ENCODE data around the gene IKZF3. TPM values are rescaled to one million over a fixed set of nuclear protein-coding genes. Genes with fewer than 3 reads are reported as not detected.
"Not testable (repeated sequence)": the region's sequence is repeated elsewhere in the genome, so short reads cannot be mapped to it uniquely, and the experiment has no call there.

Gene IKZF3
- total RNA-seq, 1 experiment from 2014 or later, result not detected

DNA sequence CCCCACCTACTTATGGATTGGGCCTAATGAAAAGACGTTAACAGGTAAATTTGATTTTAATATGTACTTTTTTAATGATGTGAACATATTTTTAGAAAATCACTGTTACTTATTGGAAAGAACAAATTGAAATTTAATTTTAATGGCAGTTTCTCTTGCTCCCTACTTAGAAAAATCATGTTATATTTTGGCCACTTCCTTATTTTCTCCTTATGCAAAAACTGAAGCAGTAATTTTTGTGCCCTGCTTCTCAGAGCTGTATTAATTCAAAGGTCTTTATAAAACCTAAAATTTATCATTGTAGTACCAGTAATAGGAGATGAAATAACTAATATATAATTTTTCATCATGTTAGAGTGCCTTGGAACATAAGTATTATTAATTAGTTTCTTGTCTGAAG is 6.7 kb upstream of the IKZF3 start:
- no peak overlapping the region for H3K4me3 ChIP-seq

DNA sequence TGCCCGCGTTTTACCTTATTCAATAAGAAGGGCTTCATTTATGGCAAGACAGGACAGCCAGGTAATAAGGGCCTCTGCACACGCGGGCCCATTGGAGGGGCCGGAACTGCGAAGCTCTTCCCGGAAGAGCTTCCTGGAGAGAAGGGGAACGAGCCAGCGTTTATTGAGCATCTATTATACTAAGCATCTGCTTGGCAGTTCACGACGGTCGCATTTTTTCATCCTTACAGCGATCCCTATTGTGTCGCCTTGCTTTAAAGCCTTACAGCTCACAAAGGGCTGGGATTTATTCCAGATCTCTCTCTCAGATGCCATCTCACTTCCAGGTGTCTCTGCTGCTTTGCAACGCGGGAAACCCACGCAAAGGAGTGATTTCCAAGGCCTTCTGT is 4.4 kb upstream of the IKZF3 start:
- Histone ChIP-seq H3K27me3 (replicated peaks) (peaks cover 46% of the 10 kb centered on the region), H3K4me3 (no peak overlapping the region), H3K4me1 (replicated peaks) (peaks cover 4% of the 10 kb centered on the region; the same call in 1 of the 2 replicates), H3K27ac (no peak overlapping the region), H3K36me3 (no peaks in the 10 kb centered on the region), H3K9me3 (replicated peaks) (no peaks in the 10 kb centered on the region)
- DNase-seq (ENCODE audit: low read depth in 1 of 2, low spot score in 2 of 2), result no peak

More for the DNA sequence above, 6.7 kb upstream of the IKZF3 start:
- peaks cover 25% of the 10 kb centered on the region; the same call in 1 of the 2 replicates for H3K27me3 ChIP-seq (replicated peaks)
- H3K36me3 ChIP-seq, result no peaks in the 10 kb centered on the region
- no peaks in the 10 kb centered on the region for H3K4me1 ChIP-seq (replicated peaks)
- DNase-seq (ENCODE audit: low read depth in 1 of 2, low spot score in 2 of 2), result no peak
- H3K27ac ChIP-seq, result no peak overlapping the region
- H3K9me3 ChIP-seq (replicated peaks), result no peaks in the 10 kb centered on the region

DNA sequence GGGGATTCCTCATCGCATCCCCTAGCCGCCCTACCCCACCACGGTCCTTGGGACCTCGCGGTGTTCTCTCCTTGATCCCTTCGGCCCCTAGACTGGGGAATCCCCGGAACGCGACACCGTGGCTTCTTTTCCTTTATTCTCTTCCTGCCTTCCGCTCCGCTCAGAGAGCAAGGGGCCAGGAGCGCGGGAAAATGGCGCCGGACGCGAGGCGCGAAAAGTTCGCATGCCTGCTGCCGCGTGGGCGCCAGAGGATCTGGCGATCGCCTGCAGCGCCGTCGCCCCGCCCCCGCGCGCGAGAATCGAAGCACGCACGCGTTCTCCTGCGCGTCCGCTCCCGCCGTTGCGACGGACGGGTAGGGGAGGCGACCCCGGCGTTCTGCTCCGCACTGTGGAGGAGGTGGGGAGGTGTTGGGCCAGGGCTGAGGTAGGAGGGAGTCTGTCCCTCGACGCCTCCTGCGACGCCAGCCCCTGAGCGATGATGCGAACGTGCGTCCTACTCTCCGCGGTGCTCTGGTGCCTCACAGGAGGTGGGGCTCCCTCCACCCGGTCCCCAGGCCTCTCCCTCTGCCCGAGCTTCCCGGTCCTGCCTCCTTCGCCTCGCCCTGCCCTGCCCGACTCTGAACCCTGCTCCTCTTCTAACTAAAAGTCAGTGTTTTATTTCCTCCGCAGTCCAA is 3.9 kb upstream of the IKZF3 start, which contains the start of gene ZPBP2:
ZPBP2 (plus strand) TSS at position 323 of the 674 bp plus-strand sequence; CDS start at position 476, 153 bp downstream.
- no peaks in the 10 kb centered on the region for H3K36me3 ChIP-seq
- no peak within 1 kb of the TSS for H3K4me3 ChIP-seq
- H3K4me1 ChIP-seq (replicated peaks), result peaks cover 4% of the 10 kb centered on the region; the same call in 1 of the 2 replicates
- H3K9me3 ChIP-seq (replicated peaks), result no peaks in the 10 kb centered on the region
- H3K27ac ChIP-seq, result no peak within 1 kb of the TSS
- no peak for DNase-seq (ENCODE audit: low read depth in 1 of 2, low spot score in 2 of 2)
- peaks cover 47% of the 10 kb centered on the region for H3K27me3 ChIP-seq (replicated peaks)

DNA sequence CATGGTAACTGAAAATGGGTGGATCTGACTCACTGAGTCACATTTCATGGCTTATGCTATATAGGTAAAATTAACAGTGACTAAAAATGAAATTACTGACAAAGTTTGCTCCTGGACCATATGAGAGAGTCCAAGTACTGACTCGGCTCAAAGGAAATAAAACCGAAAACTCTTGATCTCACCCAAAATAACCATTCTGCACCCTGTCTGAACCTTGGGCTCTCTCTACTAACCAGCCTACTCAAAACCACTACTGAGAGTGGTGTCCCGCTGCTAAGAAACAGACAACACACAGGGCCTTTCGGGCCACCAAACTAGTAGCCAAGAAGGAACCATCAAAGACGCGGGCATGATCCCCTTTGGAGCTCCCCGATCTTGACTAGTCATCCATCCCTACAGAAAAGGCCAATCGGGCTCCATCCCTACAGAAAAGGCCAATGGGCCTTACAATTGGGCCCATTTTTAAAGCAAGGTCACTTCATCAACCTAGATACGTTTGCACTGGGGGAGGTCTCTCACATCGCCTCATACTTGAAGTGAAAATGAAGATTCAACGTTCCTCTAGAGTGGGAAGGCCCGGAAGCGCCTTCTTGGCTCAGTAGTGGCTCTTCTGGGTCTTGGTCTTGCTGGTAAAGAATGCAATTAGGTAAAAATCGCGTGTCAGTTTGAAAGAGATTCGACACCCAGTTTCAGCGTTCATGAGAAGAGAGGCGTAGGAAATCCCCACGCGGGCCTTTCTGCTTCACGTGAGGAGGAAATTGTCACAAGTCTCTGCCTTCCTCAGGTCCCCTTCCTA is 3.2 kb upstream of the IKZF3 start:
- H3K27me3 ChIP-seq (replicated peaks), result peaks cover 48% of the 10 kb centered on the region
- H3K4me1 ChIP-seq (replicated peaks), result peaks cover 4% of the 10 kb centered on the region; the same call in 1 of the 2 replicates
- H3K9me3 ChIP-seq (replicated peaks), result no peaks in the 10 kb centered on the region
- H3K27ac ChIP-seq, result no peak overlapping the region
- H3K4me3 ChIP-seq, result no peak overlapping the region
- H3K36me3 ChIP-seq, result no peaks in the 10 kb centered on the region
- no peak for DNase-seq (ENCODE audit: low read depth in 1 of 2, low spot score in 2 of 2)

DNA sequence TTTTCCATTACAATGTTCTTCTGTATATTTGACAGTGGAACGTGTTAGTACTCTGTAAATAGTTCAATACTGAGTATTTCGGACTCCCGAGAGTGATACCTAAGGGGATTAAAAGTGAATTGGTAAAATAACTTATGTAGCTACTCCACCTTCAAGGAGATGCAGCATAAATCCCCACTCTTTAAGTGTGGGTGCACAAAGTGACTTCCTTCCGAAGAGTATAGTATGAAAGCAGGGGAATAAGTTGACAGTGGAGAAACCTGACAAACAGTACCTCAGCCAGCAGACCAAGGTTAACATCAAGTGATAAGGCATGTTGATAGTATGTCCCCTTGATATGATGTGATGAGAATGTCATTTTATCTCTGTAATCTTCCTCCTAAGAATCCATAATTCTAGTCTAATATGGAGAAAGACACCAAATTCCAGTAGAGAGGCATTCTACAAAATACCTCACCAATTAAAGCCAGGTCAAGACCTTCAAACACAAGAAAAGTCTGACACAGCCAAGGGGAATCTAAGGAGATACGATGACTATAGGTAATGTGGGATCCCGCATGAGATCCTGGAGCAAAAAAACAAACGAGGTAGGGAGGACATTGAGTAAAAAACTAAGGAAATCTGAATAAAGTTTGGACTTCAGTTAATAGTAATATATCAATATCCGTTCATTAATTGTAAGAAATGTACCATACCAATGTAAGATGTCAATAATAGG is 2.1 kb upstream of the IKZF3 start:
- Histone ChIP-seq H3K27me3 (replicated peaks) (peaks cover 59% of the 10 kb centered on the region), H3K4me3 (no peak overlapping the region)

DNA sequence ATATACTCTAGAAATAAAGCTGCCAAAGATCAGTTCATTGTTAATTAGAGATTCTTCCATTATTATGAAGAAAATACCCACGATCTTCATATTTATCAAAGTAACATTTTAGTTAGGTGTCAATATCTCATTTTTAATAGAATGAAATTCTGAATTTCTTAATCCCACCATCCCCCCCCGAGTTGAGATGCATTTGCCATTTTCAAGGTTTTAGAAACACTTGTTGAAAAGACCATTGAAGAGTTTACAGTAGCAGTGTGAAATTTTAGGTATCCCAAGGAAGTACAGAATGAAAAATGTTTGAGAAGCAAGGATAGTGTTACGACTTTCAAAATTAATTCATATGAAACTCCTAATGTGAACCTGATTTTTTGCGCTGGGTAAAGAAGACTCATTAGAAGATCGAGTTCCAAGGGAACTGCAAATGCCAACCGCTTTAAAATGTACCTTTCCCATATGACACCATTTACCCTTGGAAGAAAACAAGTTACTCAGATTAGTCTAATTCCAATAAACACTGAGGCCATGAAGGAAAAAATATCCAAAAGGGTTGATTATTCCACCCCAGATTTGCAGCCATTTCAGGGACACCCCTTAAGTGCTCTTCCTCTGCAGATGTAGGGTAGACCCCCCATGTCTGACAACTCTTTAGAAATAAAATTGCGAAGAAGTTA is 731 bp downstream of the IKZF3 start:
- no peak overlapping the region for H3K27ac ChIP-seq
- no peak overlapping the region for H3K4me3 ChIP-seq
- peaks cover 4% of the 10 kb centered on the region; the same call in 1 of the 2 replicates for H3K4me1 ChIP-seq (replicated peaks)
- H3K36me3 ChIP-seq, result no peaks in the 10 kb centered on the region
- no peak for DNase-seq (ENCODE audit: low read depth in 1 of 2, low spot score in 2 of 2)
- peaks cover 72% of the 10 kb centered on the region for H3K27me3 ChIP-seq (replicated peaks)
- H3K9me3 ChIP-seq (replicated peaks), result no peaks in the 10 kb centered on the region

More for the DNA sequence above, 2.1 kb upstream of the IKZF3 start:
- DNase-seq (ENCODE audit: low read depth in 1 of 2, low spot score in 2 of 2), result no peak
- peaks cover 4% of the 10 kb centered on the region; the same call in 1 of the 2 replicates for H3K4me1 ChIP-seq (replicated peaks)
- no peaks in the 10 kb centered on the region for H3K36me3 ChIP-seq
- no peaks in the 10 kb centered on the region for H3K9me3 ChIP-seq (replicated peaks)
- no peak overlapping the region for H3K27ac ChIP-seq

DNA sequence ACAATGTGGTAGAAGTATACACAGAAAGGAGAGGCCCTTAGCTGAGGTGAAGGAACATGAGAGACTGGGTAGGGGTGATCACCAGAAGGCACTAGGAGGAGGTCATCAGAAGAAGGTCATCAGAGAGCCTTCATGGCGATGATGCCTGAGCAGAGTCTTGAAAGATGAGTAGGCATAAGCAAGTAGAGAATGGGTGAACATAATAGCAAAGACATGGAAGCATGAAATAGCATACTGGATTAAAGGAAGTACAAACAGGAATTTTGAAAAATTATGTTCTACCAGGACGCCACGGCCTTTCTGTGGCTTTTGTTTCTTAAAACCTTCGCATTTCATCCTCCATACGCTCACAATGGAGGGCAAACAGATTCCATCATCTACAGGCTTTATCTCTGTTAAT is 2.9 kb downstream of the IKZF3 start:
- no peaks in the 10 kb centered on the region for H3K36me3 ChIP-seq
- no peaks in the 10 kb centered on the region for H3K9me3 ChIP-seq (replicated peaks)
- no peak overlapping the region for H3K4me3 ChIP-seq
- no peak overlapping the region for H3K27ac ChIP-seq
- peaks cover 4% of the 10 kb centered on the region; the same call in 1 of the 2 replicates for H3K4me1 ChIP-seq (replicated peaks)
- no peak for DNase-seq (ENCODE audit: low read depth in 1 of 2, low spot score in 2 of 2)
- H3K27me3 ChIP-seq (replicated peaks), result peaks cover 69% of the 10 kb centered on the region

DNA sequence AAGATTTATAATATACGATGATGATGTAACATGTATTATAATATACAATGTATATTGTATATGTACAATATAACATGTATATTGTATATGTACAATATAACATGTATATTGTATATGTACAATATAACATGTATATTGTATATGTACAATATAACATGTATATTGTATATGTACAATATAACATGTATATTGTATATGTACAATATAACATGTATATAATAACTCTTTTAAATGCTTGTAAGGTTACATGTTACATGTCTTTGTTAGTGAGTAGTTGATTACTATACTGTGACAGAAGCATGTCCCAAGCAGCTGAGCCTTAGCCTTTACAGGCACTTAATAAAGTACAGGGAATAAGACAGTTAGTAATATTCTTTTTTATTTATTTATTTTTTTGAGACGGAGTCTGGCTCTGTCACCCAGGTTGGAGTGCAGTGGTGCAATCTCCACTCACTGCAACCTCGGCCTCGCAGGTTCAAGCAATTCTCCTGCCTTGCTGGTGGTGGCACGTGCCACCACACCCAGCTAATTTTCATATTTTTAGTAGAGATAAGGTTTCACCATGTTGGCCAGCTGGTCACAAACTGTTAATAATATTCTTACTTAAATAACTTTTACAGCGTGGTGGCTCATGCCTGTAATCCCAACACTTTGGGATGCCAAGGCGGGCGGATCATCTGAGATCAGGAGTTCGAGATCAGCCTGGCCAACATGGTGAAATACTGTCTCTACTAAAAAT is 8.0 kb downstream of the IKZF3 start:
- not testable (repeated sequence) for H3K4me1 ChIP-seq (replicated peaks); H3K9me3 ChIP-seq (replicated peaks); H3K4me3 ChIP-seq; DNase-seq (ENCODE audit: low read depth in 1 of 2, low spot score in 2 of 2); H3K27ac ChIP-seq; H3K36me3 ChIP-seq
- peaks cover 31% of the 10 kb centered on the region for H3K27me3 ChIP-seq (replicated peaks)

DNA sequence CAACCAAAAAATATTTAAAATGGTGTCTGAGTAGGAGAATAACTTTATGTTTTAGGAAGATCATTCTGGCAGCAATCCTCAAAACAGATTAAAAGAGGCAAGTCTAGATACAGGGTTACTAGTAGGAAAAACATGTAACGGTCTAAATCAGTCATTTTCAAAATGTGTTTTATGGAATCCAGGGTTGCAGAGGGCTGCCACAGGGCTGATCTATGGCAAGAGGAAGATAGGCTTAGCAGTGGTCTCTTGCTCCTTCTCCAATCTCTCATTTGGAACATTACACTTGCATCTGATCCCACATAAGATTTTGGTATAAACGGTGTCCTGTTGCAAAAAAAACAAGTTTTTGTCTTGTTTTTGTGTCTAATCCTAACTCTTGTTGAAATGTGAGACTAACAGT is 9.2 kb downstream of the IKZF3 start:
- Histone ChIP-seq H3K27me3 (replicated peaks) (peaks cover 19% of the 10 kb centered on the region; the same call in 1 of the 2 replicates), H3K27ac (no peak overlapping the region), H3K9me3 (replicated peaks) (no peaks in the 10 kb centered on the region), H3K4me1 (replicated peaks) (no peaks in the 10 kb centered on the region), H3K36me3 (no peaks in the 10 kb centered on the region), H3K4me3 (no peak overlapping the region)
- DNase-seq (ENCODE audit: low read depth in 1 of 2, low spot score in 2 of 2), result no peak

DNA sequence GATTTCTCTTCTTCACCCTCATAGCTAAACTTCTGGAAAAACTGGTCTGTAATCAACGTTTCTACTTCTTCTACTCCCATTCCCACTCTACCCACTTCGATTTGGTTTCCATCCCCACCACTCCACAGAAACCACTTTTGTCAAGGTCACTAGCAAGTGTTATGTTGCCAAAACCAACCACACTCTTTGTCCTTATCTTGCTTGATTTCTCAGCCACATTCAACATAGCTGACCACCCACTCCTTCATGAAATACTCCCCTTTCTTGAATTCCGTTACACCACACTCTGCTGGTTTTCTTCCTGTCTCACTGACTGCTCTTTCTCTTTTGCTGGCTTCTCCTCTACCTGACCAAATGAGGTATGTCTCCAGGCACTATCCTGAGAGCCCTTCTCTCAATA is 11.9 kb downstream of the IKZF3 start:
- peaks cover 21% of the 10 kb centered on the region for H3K27me3 ChIP-seq (replicated peaks)
- H3K9me3 ChIP-seq (replicated peaks), result no peaks in the 10 kb centered on the region
- no peaks in the 10 kb centered on the region for H3K4me1 ChIP-seq (replicated peaks)
- DNase-seq (ENCODE audit: low read depth in 1 of 2, low spot score in 2 of 2), result no peak
- no peak overlapping the region for H3K4me3 ChIP-seq
- H3K36me3 ChIP-seq, result no peaks in the 10 kb centered on the region
- H3K27ac ChIP-seq, result no peak overlapping the region

DNA sequence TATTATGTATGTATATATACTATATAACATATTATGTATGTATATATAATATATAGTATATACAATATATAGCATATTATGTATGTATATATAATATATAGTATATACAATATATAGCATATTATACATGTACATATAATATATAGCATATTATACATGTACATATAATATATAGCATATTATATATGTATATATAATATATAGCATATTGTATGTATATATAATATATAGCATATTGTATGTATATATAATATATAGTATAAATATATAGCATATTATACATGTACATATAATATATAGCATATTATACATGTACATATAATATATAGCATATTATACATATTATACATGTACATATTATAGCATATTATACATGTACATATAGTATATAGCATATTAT is 13.9 kb downstream of the IKZF3 start:
- H3K9me3 ChIP-seq (replicated peaks); H3K4me3 ChIP-seq; H3K27ac ChIP-seq; H3K4me1 ChIP-seq (replicated peaks); DNase-seq (ENCODE audit: low read depth in 1 of 2, low spot score in 2 of 2); H3K36me3 ChIP-seq: not testable (repeated sequence)
- H3K27me3 ChIP-seq (replicated peaks), result peaks cover 27% of the 10 kb centered on the region

DNA sequence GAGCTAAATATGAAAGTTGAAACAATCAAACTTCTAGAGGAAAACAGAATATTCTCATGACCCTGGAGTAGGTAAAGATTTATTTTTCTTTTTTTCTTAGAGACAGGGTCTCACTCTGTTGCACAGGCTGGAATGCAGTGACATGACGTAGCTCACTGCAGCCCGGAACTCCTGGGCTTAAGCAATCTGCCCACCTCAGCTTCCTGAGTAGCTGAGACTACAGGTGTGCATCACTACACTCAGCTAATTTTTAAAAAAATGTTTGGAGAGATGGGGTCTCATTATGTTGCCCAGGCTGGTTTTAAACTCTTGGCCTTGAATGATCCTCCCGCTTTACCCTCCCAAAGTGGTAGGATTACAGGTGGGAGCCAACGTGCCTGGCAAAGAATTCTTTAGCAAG is 15.5 kb downstream of the IKZF3 start:
- H3K27ac ChIP-seq, result no peak overlapping the region
- peaks cover 21% of the 10 kb centered on the region for H3K27me3 ChIP-seq (replicated peaks)
- H3K4me1 ChIP-seq (replicated peaks), result no peaks in the 10 kb centered on the region
- H3K36me3 ChIP-seq, result no peaks in the 10 kb centered on the region
- H3K9me3 ChIP-seq (replicated peaks), result no peaks in the 10 kb centered on the region
- no peak for DNase-seq (ENCODE audit: low read depth in 1 of 2, low spot score in 2 of 2)
- H3K4me3 ChIP-seq, result no peak overlapping the region

DNA sequence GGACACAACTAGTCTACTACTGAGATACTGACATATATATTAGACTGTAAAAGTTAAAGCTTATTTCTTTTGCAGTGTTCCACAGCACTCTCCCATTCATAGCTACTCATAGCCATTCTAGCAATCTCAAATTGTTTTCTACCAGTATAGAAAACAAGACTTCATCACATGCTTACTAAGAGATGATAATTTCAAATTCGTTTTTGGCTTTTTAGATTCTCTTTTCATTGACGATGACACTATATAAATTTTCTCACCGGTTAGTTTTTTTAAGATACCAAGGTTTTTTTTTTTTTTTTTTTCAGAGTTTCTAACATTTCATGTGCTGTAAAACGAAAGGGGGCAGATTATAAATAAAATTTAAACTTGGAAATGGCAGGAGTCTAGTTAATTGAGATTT is 17.9 kb downstream of the IKZF3 start:
- no peak overlapping the region for H3K4me3 ChIP-seq
- peaks cover 24% of the 10 kb centered on the region for H3K27me3 ChIP-seq (replicated peaks)
- H3K4me1 ChIP-seq (replicated peaks), result no peaks in the 10 kb centered on the region
- no peak for DNase-seq (ENCODE audit: low read depth in 1 of 2, low spot score in 2 of 2)
- no peak overlapping the region for H3K27ac ChIP-seq
- H3K9me3 ChIP-seq (replicated peaks), result no peaks in the 10 kb centered on the region
- H3K36me3 ChIP-seq, result no peaks in the 10 kb centered on the region
